Neural cell (in vitro differentiated cells): ENCODE measurements around the gene TBX4.

Source experiments
- EP300 ChIP-seq: fragments of 450-650 bp; conservative IDR thresholded peaks from 2 replicates; pipeline ENCODE4 v1.6.1; 2014; ENCODE audit warnings: antibody characterized with exemption, mild to moderate bottlenecking, moderate library complexity; ENCODE audit not compliant: poor library complexity, severe bottlenecking
- EZH2 ChIP-seq: fragments of 200-600, 300-800 bp; shearing (Covaris generic), sonication (generic); IDR thresholded peaks from 2 replicates; pipeline ENCODE4 v1.6.1; 2014; ENCODE audit warnings: antibody characterized with exemption, low read length, borderline replicate concordance, mild to moderate bottlenecking; ENCODE audit not compliant: insufficient read depth, poor library complexity, severe bottlenecking
- POLR2AphosphoS5 ChIP-seq: IDR thresholded peaks from 2 replicates; pipeline ENCODE4 v1.6.1; 2012
- RAD21 ChIP-seq: fragments of 450-650 bp; conservative IDR thresholded peaks from 2 replicates; pipeline ENCODE4 v1.6.1; 2014; ENCODE audit warnings: antibody characterized with exemption, mild to moderate bottlenecking, moderate library complexity
- TAF1 ChIP-seq: IDR thresholded peaks from 2 replicates; pipeline ENCODE4 v1.6.1; 2012; ENCODE audit warnings: low read depth
- TF ChIP-seq, protein P1 (sequence below): fragments of 450-650 bp; IDR thresholded peaks from 2 replicates; pipeline ENCODE4 v1.5.1; 2014; ENCODE audit warnings: antibody characterized with exemption, mild to moderate bottlenecking, moderate library complexity; ENCODE audit not compliant: poor library complexity, severe bottlenecking
- TF ChIP-seq, protein P2 (sequence below): IDR thresholded peaks from 2 replicates; pipeline ENCODE4 v1.6.1; 2012; ENCODE audit warnings: borderline replicate concordance

DNA sequence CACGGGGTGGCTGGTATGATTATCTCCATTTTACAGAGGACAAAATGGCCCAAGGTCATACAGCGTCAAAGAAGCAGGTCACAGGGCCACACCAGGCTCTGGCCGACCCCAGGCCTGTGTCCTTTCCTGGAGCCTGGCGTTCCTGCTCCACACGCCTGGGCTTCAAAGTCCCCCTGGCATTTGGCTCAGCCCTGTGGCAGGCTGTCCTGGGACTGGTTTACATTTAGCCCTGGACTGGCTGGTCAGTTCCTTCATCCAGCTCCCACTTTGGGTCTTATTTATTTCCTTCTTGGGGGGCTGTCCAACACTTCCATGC is 37.3 kb upstream of the TBX4 start:
- TF ChIP-seq, protein P1, sequence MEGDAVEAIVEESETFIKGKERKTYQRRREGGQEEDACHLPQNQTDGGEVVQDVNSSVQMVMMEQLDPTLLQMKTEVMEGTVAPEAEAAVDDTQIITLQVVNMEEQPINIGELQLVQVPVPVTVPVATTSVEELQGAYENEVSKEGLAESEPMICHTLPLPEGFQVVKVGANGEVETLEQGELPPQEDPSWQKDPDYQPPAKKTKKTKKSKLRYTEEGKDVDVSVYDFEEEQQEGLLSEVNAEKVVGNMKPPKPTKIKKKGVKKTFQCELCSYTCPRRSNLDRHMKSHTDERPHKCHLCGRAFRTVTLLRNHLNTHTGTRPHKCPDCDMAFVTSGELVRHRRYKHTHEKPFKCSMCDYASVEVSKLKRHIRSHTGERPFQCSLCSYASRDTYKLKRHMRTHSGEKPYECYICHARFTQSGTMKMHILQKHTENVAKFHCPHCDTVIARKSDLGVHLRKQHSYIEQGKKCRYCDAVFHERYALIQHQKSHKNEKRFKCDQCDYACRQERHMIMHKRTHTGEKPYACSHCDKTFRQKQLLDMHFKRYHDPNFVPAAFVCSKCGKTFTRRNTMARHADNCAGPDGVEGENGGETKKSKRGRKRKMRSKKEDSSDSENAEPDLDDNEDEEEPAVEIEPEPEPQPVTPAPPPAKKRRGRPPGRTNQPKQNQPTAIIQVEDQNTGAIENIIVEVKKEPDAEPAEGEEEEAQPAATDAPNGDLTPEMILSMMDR = no peak
- TF ChIP-seq RAD21 (no peak), EP300 (no peak), EZH2 (no peak), POLR2AphosphoS5 (no peak), TAF1 (no peak)
- TF ChIP-seq, protein P2, sequence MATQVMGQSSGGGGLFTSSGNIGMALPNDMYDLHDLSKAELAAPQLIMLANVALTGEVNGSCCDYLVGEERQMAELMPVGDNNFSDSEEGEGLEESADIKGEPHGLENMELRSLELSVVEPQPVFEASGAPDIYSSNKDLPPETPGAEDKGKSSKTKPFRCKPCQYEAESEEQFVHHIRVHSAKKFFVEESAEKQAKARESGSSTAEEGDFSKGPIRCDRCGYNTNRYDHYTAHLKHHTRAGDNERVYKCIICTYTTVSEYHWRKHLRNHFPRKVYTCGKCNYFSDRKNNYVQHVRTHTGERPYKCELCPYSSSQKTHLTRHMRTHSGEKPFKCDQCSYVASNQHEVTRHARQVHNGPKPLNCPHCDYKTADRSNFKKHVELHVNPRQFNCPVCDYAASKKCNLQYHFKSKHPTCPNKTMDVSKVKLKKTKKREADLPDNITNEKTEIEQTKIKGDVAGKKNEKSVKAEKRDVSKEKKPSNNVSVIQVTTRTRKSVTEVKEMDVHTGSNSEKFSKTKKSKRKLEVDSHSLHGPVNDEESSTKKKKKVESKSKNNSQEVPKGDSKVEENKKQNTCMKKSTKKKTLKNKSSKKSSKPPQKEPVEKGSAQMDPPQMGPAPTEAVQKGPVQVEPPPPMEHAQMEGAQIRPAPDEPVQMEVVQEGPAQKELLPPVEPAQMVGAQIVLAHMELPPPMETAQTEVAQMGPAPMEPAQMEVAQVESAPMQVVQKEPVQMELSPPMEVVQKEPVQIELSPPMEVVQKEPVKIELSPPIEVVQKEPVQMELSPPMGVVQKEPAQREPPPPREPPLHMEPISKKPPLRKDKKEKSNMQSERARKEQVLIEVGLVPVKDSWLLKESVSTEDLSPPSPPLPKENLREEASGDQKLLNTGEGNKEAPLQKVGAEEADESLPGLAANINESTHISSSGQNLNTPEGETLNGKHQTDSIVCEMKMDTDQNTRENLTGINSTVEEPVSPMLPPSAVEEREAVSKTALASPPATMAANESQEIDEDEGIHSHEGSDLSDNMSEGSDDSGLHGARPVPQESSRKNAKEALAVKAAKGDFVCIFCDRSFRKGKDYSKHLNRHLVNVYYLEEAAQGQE = no peak
